Fibroblast of the conjunctiva (primary cell): ENCODE measurements around the gene CXorf51A.
"Not testable (repeated sequence)": the region's sequence is repeated elsewhere in the genome, so short reads cannot be mapped to it uniquely, and the experiment has no call there.

Experiments used
- DNase-seq: peaks from one replicate; pipeline ENCODE4 v3.0.0-alpha.2; 2010; ENCODE audit warnings: low read depth

Gene CXorf51A

DNA sequence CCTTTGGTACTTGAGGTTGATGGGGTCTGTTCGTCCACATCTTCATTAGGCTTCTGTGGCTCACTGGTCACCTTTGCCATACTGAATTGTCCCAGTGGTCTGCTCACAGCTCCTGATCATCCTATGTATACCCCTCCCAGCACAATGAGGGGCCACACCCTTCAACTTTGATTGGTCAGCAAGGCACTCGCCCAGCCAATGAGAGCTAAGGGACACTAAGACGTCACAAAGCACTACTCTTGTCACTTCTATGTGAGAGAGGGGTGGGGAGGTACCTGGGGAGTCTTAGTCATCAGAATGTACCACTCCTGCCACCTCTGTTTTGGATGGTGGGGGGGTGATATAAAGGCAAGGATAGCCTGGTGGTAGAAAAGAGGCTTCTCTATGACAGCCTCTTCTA is at the start of gene CXorf51A:
Gene CXorf51A (minus strand): TSS at position 101 of the 400 bp plus-strand sequence. CDS start 21 bp downstream, at position 80.
- DNase-seq, result not testable (repeated sequence)

DNA sequence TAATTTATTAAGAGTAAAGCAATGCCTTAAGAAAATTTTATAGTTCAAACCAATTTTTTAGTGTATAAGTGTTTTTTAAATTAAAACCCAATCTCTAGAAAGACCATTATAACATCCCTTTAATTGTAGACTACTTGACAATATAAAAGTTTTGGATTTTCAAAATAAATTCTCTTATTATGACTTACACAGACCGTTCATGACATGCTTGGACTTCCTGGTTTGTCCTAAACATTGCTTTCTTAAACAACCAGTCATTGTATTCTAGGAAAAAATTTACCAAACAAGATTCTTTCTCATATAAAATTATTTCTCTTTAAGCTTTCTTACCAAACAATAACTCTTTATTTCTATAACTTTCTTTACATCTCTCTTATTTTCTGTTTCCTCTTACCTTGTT is 49.0 kb upstream of the CXorf51A start:
- DNase-seq, result no peak

GRCh38 chrX:146854281-146854680 is 39.7 kb upstream of the CXorf51A start:
- DNase-seq, result no peak

DNA sequence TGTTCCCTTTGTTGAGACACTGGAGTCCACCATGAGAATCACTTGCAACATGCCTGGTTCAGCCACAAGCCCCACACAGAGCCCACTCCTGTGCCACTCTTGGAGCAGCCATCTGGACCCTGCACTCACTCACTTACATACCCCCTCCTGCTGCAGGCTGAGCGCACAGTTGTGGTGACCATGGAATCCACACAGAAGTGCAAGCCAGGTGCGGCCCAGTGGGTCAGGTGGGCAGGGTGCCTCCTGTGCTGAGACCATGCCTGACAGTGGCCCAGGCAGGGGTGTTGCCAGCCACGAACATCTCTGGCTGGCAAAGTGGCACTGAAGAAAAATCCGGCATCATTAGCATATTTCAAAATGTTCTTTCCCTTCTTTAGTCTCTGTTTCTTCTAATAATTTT is 17.4 kb upstream of the CXorf51A start:
- no peak for DNase-seq

DNA sequence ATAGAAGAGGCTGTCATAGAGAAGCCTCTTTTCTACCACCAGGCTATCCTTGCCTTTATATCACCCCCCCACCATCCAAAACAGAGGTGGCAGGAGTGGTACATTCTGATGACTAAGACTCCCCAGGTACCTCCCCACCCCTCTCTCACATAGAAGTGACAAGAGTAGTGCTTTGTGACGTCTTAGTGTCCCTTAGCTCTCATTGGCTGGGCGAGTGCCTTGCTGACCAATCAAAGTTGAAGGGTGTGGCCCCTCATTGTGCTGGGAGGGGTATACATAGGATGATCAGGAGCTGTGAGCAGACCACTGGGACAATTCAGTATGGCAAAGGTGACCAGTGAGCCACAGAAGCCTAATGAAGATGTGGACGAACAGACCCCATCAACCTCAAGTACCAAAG is 5.1 kb downstream of the CXorf51A start, which contains the start of gene CXorf51B:
Gene CXorf51B (plus strand): TSS at position 301 of the 400 bp plus-strand sequence. CDS start 21 bp downstream, at position 322.
- DNase-seq, result not testable (repeated sequence)
